NK-92 (cell line): ENCODE measurements around the gene GXYLT2.

Experiments used
- DNase-seq: peaks from one replicate; lab custom pipeline; 2025; ENCODE audit not compliant: unreplicated experiment; lab: John Stamatoyannopoulos, UW

The GXYLT2 gene, protein sequence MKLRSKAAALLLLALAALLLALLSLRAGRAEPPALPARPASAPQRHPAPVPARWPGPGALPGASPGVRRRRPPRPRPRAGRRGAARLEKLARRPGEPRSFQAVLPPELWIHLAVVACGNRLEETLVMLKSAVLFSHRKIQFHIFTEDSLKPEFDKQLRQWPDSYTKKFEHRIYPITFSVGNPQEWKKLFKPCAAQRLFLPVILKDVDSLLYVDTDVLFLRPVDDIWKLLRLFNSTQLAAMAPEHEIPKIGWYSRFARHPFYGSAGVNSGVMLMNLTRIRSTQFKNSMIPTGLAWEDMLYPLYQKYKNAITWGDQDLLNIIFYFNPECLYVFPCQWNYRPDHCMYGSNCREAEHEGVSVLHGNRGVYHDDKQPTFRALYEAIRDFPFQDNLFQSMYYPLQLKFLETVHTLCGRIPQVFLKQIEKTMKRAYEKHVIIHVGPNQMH

GRCh38 chr3:72887705-72888545 lies at the start of gene GXYLT2:
Gene GXYLT2 (plus strand): TSS chr3:72888046. CDS start chr3:72888234, 188 bp downstream.
- DNase-seq: no peak

GRCh38 chr3:72839057-72839456 lies 48.8 kb upstream of the GXYLT2 start:
- no peak for DNase-seq

GRCh38 chr3:72844436-72844993 lies 43.3 kb upstream of the GXYLT2 start:
- DNase-seq: no peak

DNA sequence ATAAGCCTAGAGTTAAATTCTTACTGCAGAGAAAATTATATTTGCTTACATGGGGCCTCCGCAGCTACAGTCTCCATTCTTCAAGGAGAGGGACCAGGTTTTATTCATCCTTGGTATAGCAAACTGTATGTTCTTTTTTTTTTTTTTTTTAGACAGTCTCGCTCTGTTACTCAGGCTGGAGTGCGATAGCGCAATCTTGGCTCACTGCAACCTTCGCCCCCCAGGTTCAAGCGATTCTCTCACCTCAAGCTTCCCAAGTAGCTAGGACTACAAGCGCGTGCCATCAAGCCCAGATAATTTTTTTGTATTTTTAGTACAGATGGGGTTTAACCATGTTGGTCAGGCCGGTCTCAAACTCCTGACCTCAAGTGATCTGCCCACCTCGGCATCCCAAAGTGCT lies 41.7 kb upstream of the GXYLT2 start:
- DNase-seq: no peak

- DNase-seq: no peak
These were observed 40.6 kb upstream of the GXYLT2 start for GRCh38 chr3:72847282-72847681.

DNA sequence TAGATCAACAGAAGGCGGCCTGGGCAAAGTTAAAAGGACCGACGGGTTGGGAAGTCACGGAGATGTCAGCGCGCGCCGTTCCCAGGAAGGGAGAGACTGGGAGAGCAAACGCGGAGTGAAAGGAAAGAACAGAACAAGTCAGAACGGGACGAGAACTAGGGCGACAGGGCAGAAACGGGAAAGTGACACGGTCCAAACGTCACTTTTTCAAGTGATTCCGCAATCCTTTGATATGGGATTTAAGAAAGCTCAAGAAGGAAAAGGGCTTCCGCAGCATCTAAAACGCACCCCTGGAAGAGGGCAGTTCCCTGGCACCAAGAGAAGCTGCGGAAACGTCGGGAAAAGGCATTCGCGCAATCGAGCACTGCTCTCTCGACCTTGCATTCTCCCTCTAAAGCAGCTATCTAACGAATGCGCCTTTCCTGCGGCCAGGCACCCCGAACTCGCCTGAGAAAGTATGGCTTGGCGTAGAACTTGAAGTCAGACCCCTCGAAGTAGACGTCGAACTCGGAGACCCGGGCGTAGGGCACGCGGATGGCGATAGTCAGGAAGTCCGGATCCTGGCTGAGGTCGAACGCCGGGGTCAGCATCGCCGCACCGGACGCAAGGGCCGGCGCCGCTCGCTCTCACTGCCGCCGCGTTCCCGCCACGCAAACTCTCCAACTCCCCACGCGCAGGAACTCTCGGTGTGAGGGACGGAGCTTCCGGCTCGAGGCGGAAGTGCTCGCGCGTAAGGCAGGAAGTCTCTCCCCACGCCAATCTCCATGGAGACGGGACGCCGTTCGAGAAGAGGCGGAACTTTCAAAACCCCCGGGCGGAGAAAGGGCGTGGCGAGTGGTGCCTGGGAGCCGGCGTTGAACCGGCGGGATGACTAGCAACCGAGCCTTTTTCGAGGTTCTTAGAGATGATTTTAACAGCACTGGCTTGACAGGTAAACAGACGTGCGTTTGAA lies 39.8 kb upstream of the GXYLT2 start, which contains the start of gene SHQ1:
Gene SHQ1, minus strand, starts transcription at position 695 of the 952 bp plus-strand sequence. Its CDS starts 105 bp downstream, at position 590.
- DNase-seq: peak; percentile 59

DNA sequence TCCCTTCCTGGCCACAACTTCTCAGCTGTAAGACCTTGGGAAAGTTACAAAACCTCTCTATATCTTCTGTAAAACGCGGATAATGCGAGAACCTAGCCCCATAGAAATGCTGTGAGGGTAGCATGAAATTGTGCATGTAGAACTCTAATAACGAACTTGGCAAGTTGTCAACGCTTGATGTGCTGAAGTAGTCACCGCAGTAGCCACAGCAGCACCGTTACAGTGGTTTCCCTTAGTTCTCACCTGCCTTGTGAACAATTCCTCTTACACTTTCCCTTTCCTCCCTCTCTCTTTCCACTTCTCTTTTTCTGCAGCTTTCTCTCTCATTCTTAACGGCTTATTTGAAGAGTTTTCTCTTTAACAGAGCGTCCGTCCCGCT lies 39.2 kb upstream of the GXYLT2 start:
- no peak for DNase-seq

DNA sequence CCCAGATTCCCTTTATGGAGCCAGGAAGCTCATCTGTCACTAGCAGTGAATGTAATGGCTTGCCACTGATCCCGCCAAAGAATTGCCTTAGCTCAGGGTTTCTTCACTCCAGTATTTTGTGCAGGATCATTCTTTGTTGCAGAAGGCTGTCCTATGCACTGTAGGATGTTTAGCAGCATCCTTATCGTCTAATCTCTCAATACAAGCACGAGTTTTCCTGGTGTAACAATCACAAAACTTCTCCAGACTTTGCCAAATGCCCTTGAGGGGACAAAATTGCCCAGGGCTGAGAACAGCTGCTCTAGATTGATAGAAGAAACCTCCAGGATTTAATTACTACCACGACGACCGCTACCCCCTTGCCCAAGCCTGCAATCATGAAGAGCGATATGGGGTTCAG lies 32.8 kb upstream of the GXYLT2 start:
- DNase-seq: no peak

DNA sequence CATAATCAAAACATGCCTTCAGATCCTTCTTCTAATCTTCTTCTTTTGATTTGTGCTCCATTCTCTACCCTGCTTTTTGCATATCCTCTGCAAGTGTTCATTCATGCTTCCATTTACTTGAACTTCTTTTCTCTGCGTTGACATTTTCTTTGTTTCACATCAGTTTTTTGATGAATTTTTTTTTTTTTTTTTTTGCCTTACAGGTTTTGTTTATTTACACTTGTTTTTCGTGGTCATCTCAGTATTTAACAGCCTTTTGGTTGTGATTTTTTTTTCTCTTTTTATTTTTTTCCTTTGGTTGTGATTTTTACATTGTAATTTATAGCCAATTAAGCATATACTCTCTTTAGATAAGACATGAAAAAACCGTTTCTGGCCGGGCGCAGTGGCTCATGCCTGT lies 27.8 kb upstream of the GXYLT2 start:
- DNase-seq: no peak

GRCh38 chr3:72860846-72861245 lies 27.0 kb upstream of the GXYLT2 start:
- no peak for DNase-seq

DNA sequence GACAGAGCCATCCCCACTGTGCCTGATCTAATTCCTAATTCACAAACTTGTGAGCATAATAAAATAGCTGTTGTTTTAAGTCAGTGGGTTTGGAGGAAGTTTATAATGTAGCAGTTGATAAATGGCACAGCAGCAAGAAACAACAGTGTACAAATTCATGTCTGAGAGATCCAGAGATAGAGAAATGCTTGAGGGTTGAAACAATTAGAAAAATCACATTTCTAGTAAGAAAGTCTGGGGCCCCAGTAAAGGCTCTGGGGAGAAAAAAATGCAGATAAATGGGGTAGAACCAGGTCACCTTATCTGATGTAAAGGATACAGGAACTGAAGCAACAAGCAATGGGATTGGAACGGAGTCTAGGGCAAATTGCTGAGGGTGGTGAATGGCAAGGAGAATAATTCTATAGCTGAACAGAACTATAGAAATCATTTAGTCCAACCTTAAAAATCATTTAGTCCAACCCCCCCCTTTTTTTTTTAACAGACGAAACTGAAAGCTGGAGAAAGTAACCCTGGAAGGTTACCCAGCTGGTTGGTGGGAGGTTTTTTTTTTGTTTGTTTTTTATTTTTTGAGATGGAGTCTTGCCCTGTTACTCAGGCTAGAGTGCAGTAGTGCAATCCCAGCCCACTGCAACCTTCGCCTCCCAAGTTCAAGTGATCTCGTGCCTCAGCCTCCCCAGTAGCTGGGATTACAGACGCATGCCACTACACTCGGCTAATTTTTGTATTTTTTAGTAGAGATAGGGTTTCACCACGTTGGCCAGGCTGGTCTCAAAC lies 25.3 kb upstream of the GXYLT2 start:
- DNase-seq: no peak

DNA sequence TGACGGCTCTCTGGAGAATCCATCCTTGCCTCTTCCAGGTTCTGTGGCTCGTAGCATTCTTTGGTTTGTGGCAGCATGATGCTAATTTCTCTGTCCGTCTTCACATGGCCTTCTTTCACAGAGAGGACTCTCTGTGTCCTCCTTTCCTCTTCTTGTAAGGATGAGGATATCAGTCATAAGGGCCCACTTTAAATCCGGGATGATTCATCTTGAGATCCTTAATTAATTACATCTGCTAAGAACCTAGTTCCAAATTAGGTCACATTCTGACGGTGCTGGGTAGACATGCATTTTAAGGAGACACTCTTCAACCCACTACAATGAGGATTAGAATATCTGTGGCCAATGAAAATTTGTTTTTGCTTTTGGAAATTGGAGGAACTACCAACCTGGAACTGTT lies 15.7 kb upstream of the GXYLT2 start:
- no peak for DNase-seq

- no peak for DNase-seq
These were observed 522 bp upstream of the GXYLT2 start for GRCh38 chr3:72887343-72887704.

GRCh38 chr3:72888546-72889309 lies 882 bp downstream of the GXYLT2 start:
- DNase-seq: no peak

DNA sequence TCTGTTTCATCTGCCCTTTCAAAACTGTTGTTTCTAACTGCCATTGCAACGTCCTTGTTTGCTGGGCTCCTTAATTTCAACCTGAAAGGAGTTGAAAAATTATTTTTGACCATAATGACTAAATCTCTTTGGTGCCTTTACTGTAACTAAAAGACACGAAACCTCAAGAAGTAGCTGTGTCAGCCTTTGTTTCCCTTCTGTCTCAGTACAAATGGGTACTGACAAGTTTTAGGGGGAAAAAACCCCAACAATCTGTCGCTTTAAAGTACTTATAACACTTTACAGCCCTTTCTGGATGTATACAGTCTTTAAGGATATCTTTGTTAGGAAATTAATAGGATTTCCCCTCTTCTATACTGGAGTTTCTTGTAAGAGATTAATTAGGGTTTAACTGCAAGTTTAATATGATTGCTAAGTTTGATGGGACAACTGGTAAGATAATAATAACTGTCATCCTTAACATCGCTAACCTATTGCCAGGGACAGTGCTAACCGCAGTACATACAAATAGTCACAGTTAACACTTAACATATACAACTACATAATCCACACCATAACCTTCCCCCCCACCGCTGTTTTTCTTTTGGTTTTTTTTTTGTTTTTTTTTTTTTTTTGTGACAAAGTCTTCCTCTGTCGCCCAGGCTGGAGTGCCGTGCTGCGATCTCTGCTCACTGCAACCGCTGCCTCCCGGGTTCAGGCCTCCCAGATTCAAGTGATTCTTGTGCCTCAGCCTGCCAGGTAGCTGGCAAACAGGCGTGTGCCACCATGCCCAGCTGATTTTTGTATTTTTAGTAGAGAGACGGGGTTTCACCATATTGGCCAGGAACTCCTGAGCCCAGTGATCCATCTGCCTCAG lies 1.7 kb downstream of the GXYLT2 start:
- DNase-seq: no peak

GRCh38 chr3:72890166-72890925 lies 2.5 kb downstream of the GXYLT2 start:
- DNase-seq: no peak

DNA sequence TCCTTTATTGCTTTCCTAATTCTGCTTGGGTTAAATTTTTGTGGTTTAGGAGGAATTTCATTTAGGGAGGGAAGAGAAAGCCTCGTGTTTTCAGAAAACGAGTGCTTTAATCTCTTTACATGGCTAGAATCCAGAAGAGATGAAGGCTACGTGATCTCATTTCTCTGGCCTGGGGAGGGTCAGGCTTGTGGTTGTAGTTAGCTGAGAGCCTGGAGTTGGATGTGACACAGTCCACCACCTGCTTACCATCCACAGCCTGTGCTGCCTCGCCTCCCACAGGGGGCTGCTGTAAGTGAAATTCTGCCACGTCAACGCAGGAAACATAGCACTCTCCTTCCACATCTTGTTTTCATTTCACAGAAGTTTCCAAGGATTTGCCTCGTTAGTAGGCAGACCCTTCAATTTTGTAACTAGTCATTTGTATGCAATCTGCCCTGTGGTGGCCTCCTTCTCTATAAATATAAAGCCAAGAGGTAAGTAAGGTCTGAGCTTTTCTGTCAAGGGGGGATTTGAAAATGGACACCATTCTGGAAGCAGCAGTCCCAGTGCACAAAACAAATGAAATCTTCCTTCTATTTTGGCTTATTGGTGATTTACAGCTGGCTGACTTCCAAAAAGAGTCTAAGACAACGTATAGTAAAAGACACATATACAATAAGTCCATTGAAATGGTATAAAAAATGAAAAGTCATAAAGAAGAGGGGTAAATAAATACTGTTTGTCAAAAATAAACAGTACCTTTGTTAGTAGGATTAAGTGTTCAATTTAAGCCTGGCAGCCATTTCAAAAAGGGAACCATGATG lies 3.4 kb downstream of the GXYLT2 start:
- DNase-seq: no peak
